HL-60/S4 (cell line): ENCODE measurements around the gene NOTCH1.
"Not testable (repeated sequence)": the region's sequence is repeated elsewhere in the genome, so short reads cannot be mapped to it uniquely, and the experiment has no call there.

ENCODE experiments used
- in situ Hi-C: fragments of 300-500 bp; cut with MboI; formaldehyde crosslinking; loops from 2 replicates; pipeline ENCODE4 v1.14.3; 2022; ENCODE audit warnings: low sequenced_read_pairs

NOTCH1 gene

DNA sequence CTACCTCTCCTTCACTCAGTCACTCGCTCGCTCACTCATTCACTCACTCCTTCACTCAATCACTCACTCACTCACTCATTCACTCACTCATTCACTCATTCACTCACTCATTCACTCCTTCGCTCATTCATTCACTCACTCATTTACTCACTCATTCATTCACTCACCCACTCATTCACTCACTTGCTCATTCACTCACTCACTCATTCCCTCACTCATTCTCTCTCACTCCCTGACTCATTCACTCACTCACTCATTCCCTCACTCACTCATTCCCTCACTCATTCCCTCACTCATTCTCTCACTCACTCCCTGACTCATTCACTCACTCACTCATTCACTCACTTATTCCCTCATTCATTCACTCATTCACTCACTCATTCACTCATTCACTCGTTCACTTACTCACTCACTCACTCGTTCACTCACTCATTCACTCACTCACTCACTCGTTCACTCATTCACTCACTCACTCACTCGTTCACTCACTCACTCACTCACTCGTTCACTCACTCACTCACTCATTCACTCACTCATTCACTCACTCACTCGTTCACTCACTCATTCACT is 33.9 kb upstream of the NOTCH1 start:
- in situ Hi-C loops = not testable (repeated sequence)

GRCh38 chr9:136578915-136579649 is 33.2 kb upstream of the NOTCH1 start:
- in situ Hi-C loops = no loop called here

DNA sequence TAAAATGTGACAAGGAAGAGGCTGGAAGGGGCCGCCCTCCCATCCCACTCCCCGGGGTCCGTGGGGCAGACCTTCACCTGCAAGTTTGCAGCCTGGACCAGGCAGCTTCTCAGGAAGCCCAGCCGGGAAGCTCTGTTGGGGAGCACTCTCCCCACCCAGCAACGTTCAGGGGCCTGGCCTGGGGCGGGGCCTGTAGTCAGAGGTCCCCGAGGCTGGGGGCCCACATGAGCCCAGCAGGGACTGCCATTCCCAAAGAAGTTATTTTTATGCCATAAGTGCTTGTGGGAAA is 32.7 kb upstream of the NOTCH1 start:
- in situ Hi-C loops = no loop called here

DNA sequence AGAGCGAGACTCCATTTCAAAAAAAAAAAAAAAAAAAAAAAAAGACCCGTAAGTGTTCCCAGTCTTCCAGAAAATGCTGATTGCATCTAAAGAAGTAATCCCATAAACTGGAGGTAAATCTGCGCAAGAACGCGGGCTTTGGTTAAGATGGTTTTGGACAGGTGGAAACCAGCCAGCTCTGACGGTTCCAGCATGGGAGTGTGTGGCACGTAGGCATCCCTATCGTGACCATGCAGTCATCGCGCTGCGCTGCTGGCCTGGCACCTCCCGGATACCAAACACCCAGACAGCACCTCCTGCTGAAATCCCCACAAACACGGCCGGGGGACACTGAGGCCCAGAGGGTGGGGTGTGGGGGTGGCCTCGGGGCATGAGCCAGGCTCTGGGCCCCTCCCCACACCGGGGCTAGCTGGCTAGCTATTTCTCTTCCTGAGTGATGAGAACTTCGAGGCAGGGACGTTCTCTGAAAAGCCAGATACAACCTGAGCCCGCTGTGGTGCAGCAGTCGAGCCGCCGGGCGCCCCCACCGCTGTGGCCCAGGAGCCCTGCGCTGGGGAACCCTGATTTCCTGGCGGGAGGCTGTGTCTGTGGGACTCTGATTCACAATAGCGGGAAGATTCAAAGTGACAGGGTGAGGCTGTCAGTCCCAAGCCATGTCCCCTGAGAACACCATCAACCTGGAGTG is 32.2 kb upstream of the NOTCH1 start:
- in situ Hi-C loops = no loop called here

DNA sequence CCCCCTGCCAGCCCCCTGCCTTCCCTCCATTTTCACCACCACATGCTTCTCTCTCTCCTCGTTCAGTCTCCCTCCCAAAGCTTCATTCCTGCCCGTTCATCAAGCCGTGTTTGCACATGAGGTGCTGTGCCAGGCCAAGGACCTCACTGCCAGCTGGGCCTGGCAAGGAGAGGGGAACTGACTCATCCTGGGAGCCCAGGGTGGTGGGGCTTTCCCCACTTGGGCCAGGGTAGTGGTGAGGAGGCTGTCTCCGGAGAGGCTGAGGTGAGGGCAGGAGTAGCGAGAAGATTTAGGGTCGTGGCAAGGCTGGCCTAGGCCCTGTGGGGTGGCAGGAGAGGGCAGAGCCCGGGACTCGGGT is 30.4 kb upstream of the NOTCH1 start:
- in situ Hi-C loops = no loop called here

DNA sequence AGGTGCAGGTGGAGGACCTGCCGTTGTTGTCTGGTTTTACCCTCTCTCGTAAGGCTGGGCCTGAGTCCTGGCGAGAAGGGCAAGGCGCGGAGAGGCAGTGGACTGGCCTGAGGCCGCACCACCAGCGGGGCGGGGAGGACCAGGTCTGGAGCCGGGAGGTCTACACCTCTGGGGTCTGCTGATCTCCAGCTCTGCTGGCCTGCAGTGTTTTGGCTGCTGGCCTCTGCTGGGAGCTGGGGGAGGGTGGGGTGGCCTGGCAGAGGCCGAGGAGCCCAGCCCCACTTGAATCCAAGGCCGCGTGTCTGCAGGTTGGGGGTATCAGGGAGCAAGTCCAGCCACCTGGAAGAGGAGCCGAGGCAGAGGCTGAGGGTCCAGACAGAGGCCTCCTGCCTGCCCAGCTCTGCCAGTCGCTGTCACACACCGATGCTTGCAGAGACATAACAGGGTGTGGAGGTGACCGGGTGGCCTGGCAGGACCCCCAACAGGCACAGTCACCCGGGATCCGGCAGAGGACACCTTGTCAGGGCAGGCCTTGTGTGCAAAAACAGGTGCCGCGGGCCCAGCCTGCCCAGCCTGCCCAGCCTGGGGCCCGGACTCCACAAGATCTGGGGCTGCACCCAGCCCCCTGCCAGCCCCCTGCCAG is 29.9 kb upstream of the NOTCH1 start:
- in situ Hi-C loops = no loop called here

DNA sequence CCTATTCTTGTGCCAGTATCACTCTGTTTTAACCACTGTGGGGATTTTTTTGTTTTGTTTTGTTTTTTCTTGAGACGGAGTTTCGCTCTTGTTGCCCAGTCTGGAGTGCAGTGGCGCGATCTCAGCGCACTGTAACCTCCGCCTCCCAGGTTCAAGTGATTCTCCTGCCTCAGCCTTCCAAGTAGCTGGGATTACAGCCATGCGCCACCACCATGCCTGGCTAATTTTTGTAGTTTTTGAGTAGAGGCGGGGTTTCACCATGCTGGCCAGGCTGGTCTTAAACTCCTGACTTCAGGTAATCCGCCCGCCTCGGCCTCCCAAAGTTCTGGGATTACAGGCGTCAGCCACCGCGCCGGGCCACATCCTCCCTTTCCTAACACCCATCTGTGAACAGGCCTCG is 28.8 kb upstream of the NOTCH1 start:
- in situ Hi-C loops = not testable (repeated sequence)

- in situ Hi-C loops = no loop called here
Observed at GRCh38 chr9:136572828-136573625, 27.2 kb upstream of the NOTCH1 start.

DNA sequence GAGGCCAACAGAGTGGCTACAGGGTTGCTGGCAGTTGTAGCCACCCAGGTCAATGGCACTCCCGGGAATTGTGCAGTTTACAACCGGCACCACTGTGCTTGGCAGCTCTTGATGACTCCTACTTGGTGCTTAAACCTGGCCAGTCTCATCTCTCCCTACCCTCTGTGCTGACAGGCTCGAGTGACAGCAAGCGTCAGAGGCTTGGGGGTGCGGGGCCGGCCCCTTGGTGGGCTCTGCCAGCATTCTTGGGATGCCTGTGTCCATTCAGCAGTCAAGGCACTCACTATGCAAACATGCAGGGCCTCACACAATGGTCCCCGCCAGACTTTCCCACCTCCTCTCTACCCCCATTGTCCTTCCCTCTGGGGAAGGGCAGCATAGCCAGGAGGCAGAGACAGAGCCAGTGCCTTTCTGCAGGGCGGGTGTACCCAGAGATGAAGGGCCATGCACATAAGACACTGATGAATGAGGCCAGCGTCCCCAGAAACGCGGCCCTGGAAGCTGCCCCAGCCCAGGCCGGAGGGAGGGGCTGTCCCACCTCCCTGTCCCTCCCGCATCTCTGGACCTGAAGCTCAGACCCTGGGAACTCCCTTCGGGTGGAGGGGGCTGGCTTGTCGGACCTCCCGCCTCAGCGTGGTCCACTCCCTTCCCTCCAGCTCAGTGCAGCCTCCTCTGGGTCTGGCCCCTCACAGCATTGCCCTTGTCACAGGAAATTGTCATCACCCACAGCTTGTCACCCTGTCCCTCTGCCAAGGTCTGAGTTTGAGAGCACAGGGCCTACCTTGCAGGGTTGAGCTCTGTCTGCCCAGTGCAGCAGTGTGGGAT is 26.4 kb upstream of the NOTCH1 start:
- in situ Hi-C loops = no loop called here

DNA sequence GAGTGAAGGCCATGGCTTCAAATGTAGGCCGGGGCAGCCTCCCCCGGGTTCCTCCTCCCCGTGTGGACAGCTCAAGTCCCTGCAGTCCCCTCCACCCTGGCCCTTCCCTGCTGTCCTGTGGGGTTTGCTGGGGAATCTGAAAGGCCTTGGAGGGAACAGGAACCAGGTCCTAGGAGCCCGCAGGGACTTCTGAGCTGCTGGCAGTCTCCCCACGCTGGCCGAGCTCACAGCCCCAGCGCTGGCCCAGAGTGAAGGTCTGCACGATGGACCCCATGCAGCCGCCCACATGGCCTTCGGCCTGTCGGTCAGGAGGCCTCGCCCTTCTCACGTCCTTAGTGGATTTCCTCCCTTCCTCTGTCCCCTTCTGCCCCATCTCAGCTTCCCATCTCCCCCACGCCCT is 25.7 kb upstream of the NOTCH1 start:
- in situ Hi-C loops = no loop called here

DNA sequence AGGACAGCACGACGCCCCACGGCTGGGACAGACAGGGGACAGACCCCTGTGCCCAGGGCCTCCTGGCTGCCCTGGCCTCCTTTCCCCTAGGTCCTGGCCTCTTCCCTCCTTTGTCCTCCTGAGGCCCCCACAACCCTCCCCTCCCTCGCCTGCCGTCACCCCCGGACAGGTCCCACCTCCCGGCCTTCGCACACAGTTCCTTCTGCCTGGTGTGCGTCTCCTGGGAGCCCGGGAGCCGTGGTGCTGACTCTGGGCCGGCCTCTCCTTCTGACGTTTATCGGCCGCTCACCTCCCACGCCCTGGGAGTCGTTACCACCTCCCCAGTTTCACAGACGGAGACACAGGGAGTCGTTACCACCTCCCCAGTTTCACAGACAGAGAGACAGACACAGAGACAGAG is 25.1 kb upstream of the NOTCH1 start:
- in situ Hi-C loops = no loop called here

GRCh38 chr9:136570191-136570845 is 24.5 kb upstream of the NOTCH1 start:
- in situ Hi-C loops = no loop called here

- in situ Hi-C loops = no loop called here
Observed at GRCh38 chr9:136569526-136570148, 23.8 kb upstream of the NOTCH1 start.

GRCh38 chr9:136568288-136569081 is 22.6 kb upstream of the NOTCH1 start:
- in situ Hi-C loops = no loop called here

DNA sequence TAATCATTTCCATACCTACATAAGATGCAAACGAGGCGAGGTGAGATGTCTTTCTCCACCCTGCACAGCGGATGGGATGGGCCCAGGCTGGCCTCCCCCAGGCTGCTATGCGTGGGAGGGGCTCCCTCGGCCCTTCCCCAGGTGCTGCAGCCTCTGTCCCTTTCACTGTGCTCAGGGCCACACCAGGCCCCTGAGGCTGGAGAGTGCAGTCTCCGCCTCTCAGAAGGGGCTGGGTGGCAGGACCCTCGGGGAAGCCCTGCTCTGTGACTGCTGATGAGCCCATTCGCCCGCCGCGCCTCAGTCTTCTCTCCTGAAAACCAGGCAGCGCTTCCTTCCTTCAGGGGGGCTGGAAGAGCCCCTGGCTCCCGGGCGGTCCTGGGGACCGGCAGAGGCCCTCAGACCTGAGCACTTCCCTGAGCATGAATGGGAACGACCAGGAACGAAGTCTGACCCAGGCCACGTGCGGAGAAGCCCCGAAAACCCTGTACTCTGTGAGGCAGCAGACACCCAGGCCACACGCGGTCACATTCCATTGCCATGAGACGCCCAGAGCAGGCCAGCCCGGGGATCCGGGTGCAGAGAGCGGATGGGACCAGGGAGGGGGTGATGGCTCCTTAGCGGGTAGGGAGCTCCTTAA is 21.9 kb upstream of the NOTCH1 start:
- in situ Hi-C loops = no loop called here

DNA sequence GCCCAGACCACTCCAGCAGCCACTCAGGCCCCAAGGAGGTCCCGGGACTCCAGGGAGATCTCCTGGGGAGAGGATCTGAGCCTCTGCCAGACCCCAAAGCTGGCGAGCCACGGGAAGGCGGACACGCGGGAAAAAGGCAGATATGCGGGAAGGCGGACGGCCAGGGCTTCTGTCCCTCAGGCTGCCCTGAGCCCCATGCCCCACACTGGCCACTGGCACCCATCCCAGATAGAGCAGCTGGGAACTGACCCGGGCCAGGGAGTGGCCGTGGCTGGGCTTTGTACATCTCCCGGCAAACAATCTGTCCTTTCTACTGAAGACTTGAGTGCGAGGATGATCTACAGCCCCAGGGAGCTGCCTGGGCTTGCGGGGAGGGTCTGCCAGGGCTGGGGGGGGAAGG is 21.1 kb upstream of the NOTCH1 start:
- in situ Hi-C loops = no loop called here

DNA sequence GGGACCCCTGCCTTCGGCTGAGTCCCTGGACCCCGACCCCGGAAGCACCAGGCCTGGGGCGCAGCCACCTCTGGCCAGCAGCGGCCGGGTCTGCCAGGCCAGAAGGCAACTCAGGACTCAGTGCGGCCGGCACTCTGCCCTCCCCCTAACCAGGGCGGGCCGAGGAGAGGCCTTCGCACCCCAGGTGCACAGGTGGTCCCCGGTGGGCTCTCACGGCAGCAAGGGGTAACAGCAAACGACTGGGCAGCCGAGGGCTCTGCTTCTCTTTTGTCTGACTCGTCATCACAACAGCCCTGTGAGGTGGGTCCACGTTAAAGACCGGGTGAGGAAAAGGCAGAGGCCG is 20.7 kb upstream of the NOTCH1 start:
- in situ Hi-C loops = no loop called here
